Endometrial microvascular endothelial cells (primary cell): ENCODE measurements around the gene TBCD. TPM values are rescaled to one million over a fixed set of nuclear protein-coding genes. Genes with fewer than 3 reads are reported as not detected.
"Not testable (repeated sequence)": the region's sequence is repeated elsewhere in the genome, so short reads cannot be mapped to it uniquely, and the experiment has no call there.

Experiments used
- in situ Hi-C: cut with HindIII; loops from 2 replicates; pipeline ENCODE4 v1.10.0; 2017; ENCODE audit warnings: low sequenced_read_pairs, low pct_unique_long_range_greater_than_20kb; ENCODE audit errors: inconsistent ontology term
- total RNA-seq: library from RNA; depleted of rRNA; stranded (reverse); fragments of >200 nt; gene quantifications from one replicate; pipeline ENCODE4 v1.2.3, GENCODE V29; 2015; ENCODE audit errors: inconsistent ontology term

Gene TBCD
- total RNA-seq, 1 donor from 2014 or later: 88.0 TPM

- in situ Hi-C loops: no loop called here
Observed at GRCh38 chr17:82723169-82723807, 28.6 kb upstream of the TBCD start.

GRCh38 chr17:82726427-82726826, 25.4 kb upstream of the TBCD start:
- in situ Hi-C loops: no loop called here

- in situ Hi-C loops: no loop called here
Observed at GRCh38 chr17:82729479-82730260, 22.2 kb upstream of the TBCD start.

- in situ Hi-C loops: no loop called here
Observed at GRCh38 chr17:82732118-82732743, 19.6 kb upstream of the TBCD start.

GRCh38 chr17:82734987-82735866, 16.6 kb upstream of the TBCD start, which contains the start of gene FN3K:
Gene FN3K, plus strand, starts transcription at chr17:82735615. Its CDS starts 22 bp downstream, at chr17:82735637.
- in situ Hi-C loops: no loop called here

- in situ Hi-C loops: no loop called here
Observed at GRCh38 chr17:82736511-82737185, 15.2 kb upstream of the TBCD start.

- in situ Hi-C loops: no loop called here
Observed at GRCh38 chr17:82737967-82738877, 13.6 kb upstream of the TBCD start.

GRCh38 chr17:82740906-82741759, 10.7 kb upstream of the TBCD start:
- in situ Hi-C loops: no loop called here

- in situ Hi-C loops: no loop called here
Observed at GRCh38 chr17:82743344-82744219, 8.3 kb upstream of the TBCD start.

GRCh38 chr17:82744736-82745135, 7.1 kb upstream of the TBCD start:
- in situ Hi-C loops: not testable (repeated sequence)

GRCh38 chr17:82745524-82745923, 6.3 kb upstream of the TBCD start:
- in situ Hi-C loops: no loop called here

GRCh38 chr17:82748756-82749155, 3.1 kb upstream of the TBCD start:
- in situ Hi-C loops: no loop called here

GRCh38 chr17:82750241-82750908, 1.5 kb upstream of the TBCD start:
- in situ Hi-C loops: no loop called here

GRCh38 chr17:82751171-82751570, 694 bp upstream of the TBCD start:
- in situ Hi-C loops: no loop called here
